Esophagus (tissue), 2 donors: ENCODE results near the gene SQOR. TPM values are rescaled to one million over a fixed set of nuclear protein-coding genes. Genes with fewer than 3 reads are reported as not detected.
A peak's percentile ranks its signal among the peaks of the same experiment; 100 is the strongest.

Experiments
- H3K27ac ChIP-seq, 2 donors: one replicate each; pipeline ENCODE4 v1.5.1; 2013; ENCODE audit warnings: low read depth in 2 of 2, mild to moderate bottlenecking in 2 of 2, inconsistent platforms in 1 of 2, low read length in 1 of 2, moderate library complexity in 1 of 2
- H3K27me3 ChIP-seq, 2 donors: one replicate each; pipeline ENCODE4 v1.6.1; 2013; ENCODE audit warnings: low read length in 2 of 2, control low read depth in 1 of 2, mild to moderate bottlenecking in 1 of 2; ENCODE audit not compliant: insufficient read depth in 2 of 2, control insufficient read depth in 1 of 2
- H3K36me3 ChIP-seq, 2 donors: one replicate each; pipeline ENCODE4 v1.6.1; 2013; ENCODE audit warnings: low read length in 1 of 2; ENCODE audit not compliant: control insufficient read depth in 2 of 2, insufficient read depth in 2 of 2
- H3K4me1 ChIP-seq, 2 donors: one replicate each; pipeline ENCODE4 v1.6.1; 2013; ENCODE audit warnings: low read length in 1 of 2; ENCODE audit not compliant: control insufficient read depth in 2 of 2, insufficient read depth in 2 of 2
- H3K4me3 ChIP-seq, 2 donors: one replicate each; pipeline ENCODE4 v1.5.1; 2013; ENCODE audit warnings: low read length in 2 of 2, mild to moderate bottlenecking in 2 of 2, low read depth in 1 of 2, moderate library complexity in 1 of 2
- H3K9me3 ChIP-seq, 2 donors: one replicate each; pipeline ENCODE4 v1.6.1; 2013; ENCODE audit warnings: mild to moderate bottlenecking in 2 of 2, low read depth in 1 of 2, low read length in 1 of 2, moderate library complexity in 1 of 2; ENCODE audit not compliant: control insufficient read depth in 2 of 2, insufficient read depth in 1 of 2
- WGBS, 2 donors: extraction: QIAGEN DNeasy Blood & Tissue Kit; methylation state at CpG; one replicate each; pipeline ENCODE4 v1.1.7; 2013; 5-methylcytosine and 5-hydroxymethylcytosine counted together
- polyA plus RNA-seq, 2 donors: library from polyadenylated mRNA; stranded (reverse); fragments of 200-250 nt; gene quantifications; one replicate each; pipeline ENCODE4 v1.2.3, GENCODE V29; 2013
- donor health status: healthy with polysubstance abuse.
- donor health status: Bipolar disorder and iron deficiency.

The SQOR gene
- polyA plus RNA-seq, 2 donors: 75.6 to 88.4 TPM

- no peaks in the 10 kb centered on the region for H3K4me1 ChIP-seq
- 73 to 79% methylated on average over 7 of the region's 7 CpGs for WGBS, 2 donors
- no peaks in the 10 kb centered on the region for H3K36me3 ChIP-seq
- peak overlapping the region; percentile 75 to 92 for H3K27ac ChIP-seq
- H3K9me3 ChIP-seq: no peaks in the 10 kb centered on the region
- no peaks in the 10 kb centered on the region for H3K27me3 ChIP-seq
- no peak overlapping the region for H3K4me3 ChIP-seq
Observed at GRCh38 chr15:45630917-45631691, 3.7 kb upstream of the SQOR start.

DNA sequence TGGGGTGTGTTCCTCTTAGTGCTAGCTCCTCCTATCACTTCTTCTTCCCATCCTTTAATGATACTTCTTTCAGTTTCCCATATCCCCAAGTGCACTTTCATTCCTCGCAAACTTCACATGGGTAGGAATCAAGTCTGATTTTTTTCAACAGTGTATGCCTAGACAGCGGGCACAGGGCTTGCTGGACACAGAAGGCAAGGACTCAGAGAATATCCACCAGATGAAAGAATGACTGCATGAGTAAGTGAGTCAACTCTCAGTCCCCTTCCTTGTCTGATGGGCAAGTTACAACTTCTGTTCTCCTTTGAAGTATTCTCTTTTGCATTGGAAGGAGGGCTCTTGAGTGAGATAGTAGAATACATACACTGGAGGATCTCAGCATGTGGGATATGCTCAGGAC, 3.1 kb upstream of the SQOR start:
- Histone ChIP-seq H3K27ac (peak overlapping the region; percentile 75 to 92), H3K4me3 (no peak overlapping the region), H3K4me1 (peaks cover 0 to under 1% of the 10 kb centered on the region in 2 donors), H3K27me3 (no peaks in the 10 kb centered on the region), H3K36me3 (no peaks in the 10 kb centered on the region), H3K9me3 (no peaks in the 10 kb centered on the region)
- 65 to 67% methylated on average over 2 of the region's 2 CpGs for WGBS, 2 donors

DNA sequence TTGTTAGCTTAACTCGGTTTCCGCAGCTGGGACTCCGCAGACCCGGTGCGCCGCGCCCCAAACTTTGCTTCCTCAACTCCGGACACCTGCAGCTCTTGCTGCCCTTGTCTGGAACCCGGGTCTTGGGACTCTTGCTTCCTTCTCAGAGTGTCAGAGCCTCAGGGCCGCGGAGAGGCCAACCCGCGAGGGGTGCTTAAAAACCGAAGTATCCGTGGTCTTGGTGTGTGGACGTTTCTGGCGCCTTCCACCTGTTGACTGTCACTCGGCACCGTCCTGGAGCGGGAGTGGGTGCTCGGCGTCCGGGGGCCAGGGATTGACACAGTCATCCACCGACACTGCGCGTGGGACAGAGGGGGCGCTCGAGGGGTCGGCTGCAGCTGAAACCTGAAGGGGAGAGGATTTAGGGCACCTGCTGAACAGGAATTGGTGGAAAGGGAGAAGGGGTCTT, 386 bp downstream of the SQOR start:
- Histone ChIP-seq H3K4me3 (peak overlapping the region; percentile 73 to 92), H3K9me3 (no peaks in the 10 kb centered on the region), H3K27me3 (no peaks in the 10 kb centered on the region), H3K27ac (peak overlapping the region; percentile 97), H3K36me3 (no peaks in the 10 kb centered on the region), H3K4me1 (peaks cover 0 to 10% of the 10 kb centered on the region in 2 donors)
- WGBS, 2 donors: 1% methylated on average over 29 of the region's 29 CpGs

DNA sequence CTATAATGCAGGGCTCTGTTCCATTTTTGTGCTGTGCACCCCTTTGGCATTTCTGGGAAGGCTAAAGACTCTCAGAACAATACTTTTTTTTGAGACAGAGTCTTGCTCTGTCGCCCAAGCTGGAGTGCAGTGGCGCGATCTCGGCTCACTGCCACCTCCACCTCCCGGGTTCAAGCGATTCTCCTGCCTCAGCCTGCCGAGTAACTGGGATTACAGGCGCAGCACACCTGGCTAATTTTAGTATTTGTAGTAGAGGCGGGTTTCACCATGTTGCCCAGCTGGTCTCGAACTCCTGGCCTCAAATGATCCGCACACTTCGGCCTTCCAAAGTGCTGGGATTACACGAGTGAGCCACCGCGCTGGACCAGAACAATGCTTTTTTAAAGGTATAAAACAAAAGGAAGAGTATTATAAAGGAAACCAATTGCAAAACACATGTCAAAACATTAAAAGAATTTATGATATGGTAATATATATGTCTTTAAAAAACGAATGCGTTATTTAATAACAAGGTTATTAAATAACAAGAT, 999 bp downstream of the SQOR start:
- 36 to 40% methylated on average over 17 of the region's 17 CpGs for WGBS, 2 donors
- Histone ChIP-seq H3K9me3 (no peaks in the 10 kb centered on the region), H3K36me3 (no peaks in the 10 kb centered on the region), H3K4me1 (peaks cover 0 to 11% of the 10 kb centered on the region in 2 donors), H3K27ac (peak overlapping the region; percentile 97), H3K27me3 (no peaks in the 10 kb centered on the region), H3K4me3 (peak overlapping the region; percentile 73 to 92)

DNA sequence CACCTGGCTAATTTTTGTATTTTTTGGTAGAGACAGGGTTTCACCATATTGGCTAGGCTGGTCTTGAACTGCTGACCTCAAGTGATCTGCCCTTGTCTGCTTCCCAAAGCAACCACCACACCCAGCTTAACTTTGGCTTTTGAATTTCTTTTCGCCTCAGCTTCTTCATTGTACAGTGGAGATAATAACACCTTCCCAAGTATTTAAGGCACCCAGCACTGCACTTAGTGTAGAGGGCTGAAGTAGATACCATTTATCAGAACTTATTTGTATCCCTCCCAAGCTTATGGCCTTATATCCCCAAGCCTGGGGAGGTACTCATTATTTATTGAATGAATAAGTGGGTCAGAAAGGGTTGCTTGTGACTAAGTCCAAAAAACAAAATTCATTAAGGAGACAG, 2.3 kb downstream of the SQOR start:
- 45 to 58% methylated on average over 1 of the region's 1 CpG for WGBS, 2 donors
- Histone ChIP-seq H3K4me3 (peak overlapping the region; percentile 12 to 36), H3K9me3 (no peaks in the 10 kb centered on the region), H3K27me3 (no peaks in the 10 kb centered on the region), H3K27ac (peak overlapping the region; percentile 88 to 95), H3K36me3 (no peaks in the 10 kb centered on the region), H3K4me1 (peaks cover 0 to 14% of the 10 kb centered on the region in 2 donors)

- Histone ChIP-seq H3K36me3 (no peaks in the 10 kb centered on the region), H3K4me1 (peaks cover 2 to 15% of the 10 kb centered on the region in 2 donors), H3K9me3 (no peaks in the 10 kb centered on the region), H3K4me3 (peak overlapping the region; percentile 1 to 36), H3K27me3 (no peaks in the 10 kb centered on the region), H3K27ac (peak overlapping the region; percentile 88 to 95)
- WGBS, 2 donors: 0% methylated on average over 6 of the region's 6 CpGs
Observed at GRCh38 chr15:45637552-45638033, 2.8 kb downstream of the SQOR start.

DNA sequence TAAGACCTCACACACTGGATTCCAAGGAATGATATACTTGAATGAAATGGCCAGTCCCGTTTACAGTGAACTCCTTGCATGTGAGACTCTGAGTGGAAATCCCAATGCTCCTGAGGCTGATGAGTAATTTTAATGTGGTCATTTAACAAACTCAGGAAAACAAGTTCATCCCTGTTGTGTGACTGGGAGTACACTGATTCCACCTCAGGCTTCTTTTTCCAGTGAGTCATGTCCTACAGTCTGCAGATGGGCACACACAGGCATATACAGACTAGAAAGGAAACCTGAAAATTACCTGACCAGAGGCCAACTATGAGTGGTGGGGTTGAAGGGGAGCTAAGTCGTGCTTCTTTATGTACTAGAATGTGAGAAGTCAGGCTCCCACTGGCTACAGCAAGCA, 5.8 kb downstream of the SQOR start:
- peaks cover 4 to 15% of the 10 kb centered on the region in 2 donors for H3K4me1 ChIP-seq
- H3K4me3 ChIP-seq: no peak overlapping the region
- H3K9me3 ChIP-seq: no peaks in the 10 kb centered on the region
- no peaks in the 10 kb centered on the region for H3K36me3 ChIP-seq
- peak overlapping the region; percentile 82 to 83 for H3K27ac ChIP-seq
- 27 to 54% methylated on average over 2 of the region's 2 CpGs for WGBS, 2 donors
- H3K27me3 ChIP-seq: no peaks in the 10 kb centered on the region

DNA sequence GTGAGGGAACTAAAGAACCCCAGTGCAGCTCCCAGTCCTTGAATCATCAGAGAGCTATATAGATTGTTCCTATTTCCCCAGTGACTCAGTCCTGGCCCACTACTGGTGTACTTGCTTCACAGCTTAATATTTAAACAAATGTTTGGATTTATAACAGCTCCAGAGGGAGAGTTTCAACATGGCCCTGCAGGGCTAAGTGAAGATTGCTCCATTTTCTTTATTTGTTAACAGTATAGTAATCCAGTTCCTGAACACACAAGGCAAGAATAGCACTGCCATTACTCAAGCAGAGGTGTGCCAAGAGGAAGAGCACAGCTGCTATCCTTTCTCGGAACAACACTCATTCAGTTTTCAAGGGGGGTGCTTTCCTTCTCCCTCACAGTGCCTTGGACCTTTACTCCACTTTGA, 6.5 kb downstream of the SQOR start:
- Histone ChIP-seq H3K9me3 (no peaks in the 10 kb centered on the region), H3K27ac (peak overlapping the region; percentile 73 to 92), H3K27me3 (no peaks in the 10 kb centered on the region), H3K4me1 (peaks cover 6 to 18% of the 10 kb centered on the region in 2 donors), H3K36me3 (no peaks in the 10 kb centered on the region), H3K4me3 (no peak overlapping the region)
- 13 to 18% methylated on average over 1 of the region's 1 CpG for WGBS, 2 donors

GRCh38 chr15:45641999-45642932, 7.4 kb downstream of the SQOR start:
- WGBS, 2 donors: 50 to 62% methylated on average over 7 of the region's 7 CpGs
- Histone ChIP-seq H3K27ac (peak overlapping the region; percentile 87 to 92), H3K4me1 (peaks cover 6 to 14% of the 10 kb centered on the region in 2 donors), H3K27me3 (no peaks in the 10 kb centered on the region), H3K9me3 (no peaks in the 10 kb centered on the region), H3K36me3 (no peaks in the 10 kb centered on the region), H3K4me3 (no peak overlapping the region)
